ENCODE results near the gene ADAMTS5. TPM values are rescaled to one million over a fixed set of nuclear protein-coding genes. Genes with fewer than 3 reads are reported as not detected.

The ADAMTS5 gene
- total and polyA plus RNA-seq, 8 donors: 1.5 to 11.4 (median 8.6) TPM

- no peak overlapping the region for H3K4me3 ChIP-seq
- no peaks in the 10 kb centered on the region for H3K36me3 ChIP-seq
- no peaks in the 10 kb centered on the region for H3K9me3 ChIP-seq
- intact Hi-C loops (cut with DNase I): no loop called here
- H3K4me1 ChIP-seq: peaks cover 0 to 18% of the 10 kb centered on the region in 2 donors
- no peak for TF ChIP-seq CTCF (IDR thresholded peaks at IDR 0.05)
- H3K27me3 ChIP-seq: peaks cover 13 to 32% of the 10 kb centered on the region in 2 donors
- DNase-seq (no peak), ATAC-seq (no peak)
- no peak overlapping the region for H3K27ac ChIP-seq
These were observed 5.2 kb downstream of the ADAMTS5 start for GRCh38 chr21:26961698-26962097.

DNA sequence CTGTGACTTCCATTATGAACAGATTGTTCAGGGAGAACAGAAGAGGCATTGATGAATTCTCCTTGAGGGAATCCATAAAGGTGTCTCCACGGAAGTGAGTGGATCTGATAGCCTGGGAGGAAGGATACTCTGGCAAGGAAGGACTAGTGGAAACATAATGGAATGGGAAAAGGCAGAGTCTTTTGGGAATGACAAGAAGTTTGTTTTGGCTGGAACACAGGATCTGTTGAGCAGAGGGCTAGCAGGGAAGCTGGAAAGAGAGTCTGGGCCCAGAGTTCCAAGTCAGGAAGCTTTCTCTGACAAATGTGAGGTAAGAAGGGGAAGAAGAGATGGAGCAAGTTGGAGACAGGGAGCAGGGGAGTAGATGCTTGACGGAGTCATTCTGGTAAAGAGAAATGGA, 8.1 kb downstream of the ADAMTS5 start:
- Histone ChIP-seq H3K36me3 (no peaks in the 10 kb centered on the region), H3K27ac (no peak overlapping the region), H3K4me1 (no peaks in the 10 kb centered on the region), H3K4me3 (no peak overlapping the region), H3K9me3 (no peaks in the 10 kb centered on the region), H3K27me3 (peaks cover 0 to 3% of the 10 kb centered on the region in 2 donors)
- intact Hi-C loops (cut with DNase I): no loop called here
- ATAC-seq (no peak), DNase-seq (no peak)
- TF ChIP-seq CTCF (IDR thresholded peaks at IDR 0.05): no peak

GRCh38 chr21:26956813-26957212, 10.1 kb downstream of the ADAMTS5 start:
- no peaks in the 10 kb centered on the region for H3K36me3 ChIP-seq
- no peak for TF ChIP-seq CTCF (IDR thresholded peaks at IDR 0.05)
- H3K4me1 ChIP-seq: no peaks in the 10 kb centered on the region
- intact Hi-C loops (cut with DNase I): no loop called here
- no peak overlapping the region for H3K27ac ChIP-seq
- H3K27me3 ChIP-seq: no peaks in the 10 kb centered on the region
- no peak overlapping the region for H3K4me3 ChIP-seq
- no peak for DNase-seq
- ATAC-seq: no peak
- H3K9me3 ChIP-seq: no peaks in the 10 kb centered on the region

DNA sequence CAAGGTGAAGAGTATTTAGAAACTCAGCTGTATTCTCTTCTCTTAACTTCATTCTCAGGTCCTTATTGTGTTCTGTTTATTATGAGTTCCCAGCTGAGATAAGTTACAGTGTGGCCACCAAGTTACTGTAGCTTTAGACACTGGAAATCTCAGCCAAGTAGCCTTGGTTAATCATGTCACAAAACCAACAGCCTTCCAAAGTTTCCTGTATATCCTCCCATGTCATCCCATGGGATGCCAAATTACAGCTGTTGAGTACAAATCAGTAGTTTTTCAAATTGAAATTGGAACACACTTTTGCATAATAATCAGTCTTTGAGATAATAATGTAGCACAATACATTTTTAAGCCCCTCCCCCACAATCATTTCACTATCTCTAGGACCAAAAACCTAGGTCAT, 10.7 kb downstream of the ADAMTS5 start:
- Histone ChIP-seq H3K36me3 (no peaks in the 10 kb centered on the region), H3K4me3 (no peak overlapping the region), H3K27me3 (no peaks in the 10 kb centered on the region), H3K27ac (no peak overlapping the region), H3K9me3 (no peaks in the 10 kb centered on the region), H3K4me1 (no peaks in the 10 kb centered on the region)
- intact Hi-C loops (cut with DNase I): no loop called here
- ATAC-seq: no peak
- no peak for TF ChIP-seq CTCF (IDR thresholded peaks at IDR 0.05)
- no peak for DNase-seq

- Histone ChIP-seq H3K36me3 (no peaks in the 10 kb centered on the region), H3K4me3 (no peak overlapping the region), H3K4me1 (no peaks in the 10 kb centered on the region), H3K27me3 (no peaks in the 10 kb centered on the region), H3K9me3 (no peaks in the 10 kb centered on the region), H3K27ac (no peak overlapping the region)
- DNase-seq (no peak), ATAC-seq (no peak)
- no peak for TF ChIP-seq CTCF (IDR thresholded peaks at IDR 0.05)
- intact Hi-C loops (cut with DNase I): no loop called here
These were observed 12.2 kb downstream of the ADAMTS5 start for GRCh38 chr21:26954662-26955121.
